ENCODE results near the gene RPS18. TPM values are rescaled to one million over a fixed set of nuclear protein-coding genes. Genes with fewer than 3 reads are reported as not detected.

The RPS18 gene
- total RNA-seq, 6 experiments from 2014 or later = 504 to 932 (median 612) TPM

- H3K36me3 ChIP-seq = peaks cover 0 to 24% (median 6%) of the 10 kb centered on the region in 4 donors
- peaks cover 0 to 39% (median 12%) of the 10 kb centered on the region in 4 donors for H3K4me1 ChIP-seq
- H3K27ac ChIP-seq = peak overlapping the region; percentile 60 to 77 (median 71)
- ATAC-seq = no peak
- H3K27me3 ChIP-seq = no peaks in the 10 kb centered on the region
- H3K4me3 ChIP-seq = peak overlapping the region; percentile 46 to 77 (median 66)
- no peaks in the 10 kb centered on the region for H3K9me3 ChIP-seq
- WGBS (ENCODE audit: insufficient coverage, low coverage, low lambda C conversion rate, missing lambda C conversion rate) = 3% methylated on average over 12 of the region's 12 CpGs
- TF ChIP-seq POLR2A (IDR thresholded peaks at IDR 0.05) (no peak), CTCF (IDR thresholded peaks at IDR 0.05) (no peak)
- intact Hi-C loops (cut with DNase I) = no loop called here
- no peak for DNase-seq
These were observed 51.7 kb downstream of the RPS18 start for GRCh38 chr6:33323623-33323948.

GRCh38 chr6:33324125-33324524, 52.2 kb downstream of the RPS18 start:
- no peak overlapping the region for H3K27ac ChIP-seq
- ATAC-seq (no peak), DNase-seq (no peak)
- WGBS (ENCODE audit: insufficient coverage, low coverage, low lambda C conversion rate, missing lambda C conversion rate) = 17% methylated on average over 1 of the region's 7 CpGs
- TF ChIP-seq POLR2A (IDR thresholded peaks at IDR 0.05) (no peak), CTCF (IDR thresholded peaks at IDR 0.05) (no peak)
- intact Hi-C loops (cut with DNase I) = no loop called here
- H3K9me3 ChIP-seq = no peaks in the 10 kb centered on the region
- H3K27me3 ChIP-seq = no peaks in the 10 kb centered on the region
- H3K36me3 ChIP-seq = peaks cover 0 to 19% (median 5%) of the 10 kb centered on the region in 4 donors
- peaks cover 0 to 33% (median 12%) of the 10 kb centered on the region in 4 donors for H3K4me1 ChIP-seq
- peak overlapping the region in 2 of 3 donors; percentile 46 to 77 for H3K4me3 ChIP-seq

Small RNA genes lying within 50 kb of the gene (microRNA-seq; reads per million reads assigned to microRNA genes)
- gene MIR6834 (0 reads per million in 2 donors), gene MIR6873 (0 reads per million in 2 donors)

Other genes starting within 250 kb of the RPS18 start
- gene HLA-DPA1, start 198.4 kb upstream of the RPS18 start, total RNA-seq = 10 to 100 TPM; 10.0 to 74.8 (median 26.3) TPM
- 10 to 100 TPM in 5 of 6 experiments, 1 to 10 TPM in 1; 8.6 to 66.7 (median 23.0) TPM for gene HLA-DPB1, start 196.1 kb upstream of the RPS18 start, total RNA-seq
- 1 to 10 TPM in 1 of 6 experiments, under 1 TPM in 5; 0.06 to 1.4 (median 0.61) TPM for gene COL11A2, start 79.6 kb upstream of the RPS18 start, total RNA-seq
- 10 to 100 TPM; 10.1 to 28.2 (median 17.7) TPM for gene RXRB, start 71.4 kb upstream of the RPS18 start, total RNA-seq
- gene SLC39A7, start 71.2 kb upstream of the RPS18 start, total RNA-seq = 10 to 100 TPM; 33.5 to 61.4 (median 50.1) TPM
- 10 to 100 TPM; 14.3 to 39.8 (median 33.8) TPM for gene HSD17B8, start 67.4 kb upstream of the RPS18 start, total RNA-seq
- 10 to 100 TPM in 4 of 6 experiments, 1 to 10 TPM in 2; 7.5 to 21.3 (median 19.7) TPM for gene RING1, start 63.6 kb upstream of the RPS18 start, total RNA-seq
- 10 to 100 TPM; 16.4 to 35.1 (median 27.5) TPM for gene VPS52, start 199 bp upstream of the RPS18 start, total RNA-seq
- 1 to 10 TPM in 4 of 6 experiments, under 1 TPM in 2; 0.79 to 1.7 (median 1.4) TPM for gene B3GALT4, start 5.0 kb downstream of the RPS18 start, total RNA-seq
- gene WDR46, start 17.2 kb downstream of the RPS18 start, total RNA-seq = 10 to 100 TPM; 13.1 to 35.2 (median 23.9) TPM
- gene PFDN6, start 17.5 kb downstream of the RPS18 start, total RNA-seq = 10 to 100 TPM; 23.8 to 35.2 (median 27.5) TPM
- gene RGL2, start 26.9 kb downstream of the RPS18 start, total RNA-seq = 10 to 100 TPM; 15.1 to 30.6 (median 23.3) TPM
- 100 to 1,000 TPM in 5 of 6 experiments, 10 to 100 TPM in 1; 89.2 to 140 (median 124) TPM for gene TAPBP, start 42.0 kb downstream of the RPS18 start, total RNA-seq
- gene ZBTB22, start 45.7 kb downstream of the RPS18 start, total RNA-seq = 1 to 10 TPM; 2.9 to 6.8 (median 4.9) TPM
- 10 to 100 TPM; 11.3 to 28.8 (median 19.5) TPM for gene DAXX, start 50.9 kb downstream of the RPS18 start, total RNA-seq
- gene KIFC1, start 119.7 kb downstream of the RPS18 start, total RNA-seq = 1 to 10 TPM in 3 of 6 experiments, under 1 TPM in 2, not detected in 1; 0.29 to 4.4 (median 1.3) TPM
- gene PHF1, start 138.9 kb downstream of the RPS18 start, total RNA-seq = 10 to 100 TPM; 14.7 to 21.3 (median 18.3) TPM
- gene CUTA, start 146.0 kb downstream of the RPS18 start, total RNA-seq = 100 to 1,000 TPM in 3 of 6 experiments, 10 to 100 TPM in 3; 81.4 to 114 (median 97.4) TPM
- gene SYNGAP1, start 148.0 kb downstream of the RPS18 start, total RNA-seq = 1 to 10 TPM; 1.8 to 4.1 (median 2.8) TPM
- 1 to 10 TPM; 2.5 to 3.8 (median 2.9) TPM for gene ZBTB9, start 182.5 kb downstream of the RPS18 start, total RNA-seq